ENCODE results near the gene C1GALT1C1.
"Not testable (repeated sequence)": the region's sequence is repeated elsewhere in the genome, so short reads cannot be mapped to it uniquely, and the experiment has no call there.

The C1GALT1C1 gene

DNA sequence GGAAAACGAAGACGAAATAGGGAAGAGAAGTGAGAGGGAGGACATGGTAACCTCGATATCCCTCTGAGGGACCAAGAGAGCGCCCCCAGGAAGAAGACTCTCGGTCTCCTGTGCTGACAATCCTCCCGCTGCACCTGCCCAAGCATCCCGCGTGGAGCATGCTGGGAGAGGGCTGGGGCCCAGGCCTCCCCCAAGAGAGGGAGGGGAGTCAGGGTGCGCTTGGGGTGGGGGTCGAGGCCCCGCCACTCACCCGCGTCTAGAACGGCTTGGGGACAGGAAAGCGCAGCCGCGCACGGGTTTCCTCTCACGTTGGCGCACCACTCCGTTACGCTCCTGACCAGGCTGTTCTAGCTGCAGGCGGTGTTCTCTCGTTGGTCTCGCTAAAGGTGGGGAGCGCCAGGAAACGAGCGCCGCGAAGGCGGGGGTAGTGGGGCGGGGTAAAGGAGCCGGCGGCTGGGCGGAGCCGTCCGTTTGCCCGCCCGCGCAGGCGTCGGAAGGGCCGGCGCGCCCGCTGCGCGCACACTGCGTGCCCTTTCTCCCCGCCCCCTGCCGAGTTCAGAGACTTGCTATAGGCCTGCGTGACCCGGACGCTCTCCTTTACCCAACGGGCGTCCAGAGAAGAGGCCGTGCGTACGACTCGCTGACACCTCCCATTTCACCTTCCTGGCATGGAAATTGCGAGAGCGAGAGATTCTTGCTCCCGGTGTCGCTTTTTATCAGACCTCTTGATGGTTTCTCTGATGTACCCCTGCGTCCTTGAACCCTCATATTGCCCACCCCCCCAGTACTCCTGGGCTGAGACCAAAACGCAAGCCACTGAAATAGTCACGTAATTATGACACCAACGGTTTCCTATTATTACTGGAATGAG lies at the start of gene C1GALT1C1:
TSS of gene C1GALT1C1 (minus strand) at position 388 of the 871 bp plus-strand sequence. CDS start 2,888 bp downstream, outside the sequence.
- peak within 1 kb of the TSS; percentile 82 for H3K4me3 ChIP-seq (ENCODE audit: low read depth, low read length)
- DNase-seq (ENCODE audit: low read depth) = peak; percentile 96
- TF ChIP-seq, protein P1, sequence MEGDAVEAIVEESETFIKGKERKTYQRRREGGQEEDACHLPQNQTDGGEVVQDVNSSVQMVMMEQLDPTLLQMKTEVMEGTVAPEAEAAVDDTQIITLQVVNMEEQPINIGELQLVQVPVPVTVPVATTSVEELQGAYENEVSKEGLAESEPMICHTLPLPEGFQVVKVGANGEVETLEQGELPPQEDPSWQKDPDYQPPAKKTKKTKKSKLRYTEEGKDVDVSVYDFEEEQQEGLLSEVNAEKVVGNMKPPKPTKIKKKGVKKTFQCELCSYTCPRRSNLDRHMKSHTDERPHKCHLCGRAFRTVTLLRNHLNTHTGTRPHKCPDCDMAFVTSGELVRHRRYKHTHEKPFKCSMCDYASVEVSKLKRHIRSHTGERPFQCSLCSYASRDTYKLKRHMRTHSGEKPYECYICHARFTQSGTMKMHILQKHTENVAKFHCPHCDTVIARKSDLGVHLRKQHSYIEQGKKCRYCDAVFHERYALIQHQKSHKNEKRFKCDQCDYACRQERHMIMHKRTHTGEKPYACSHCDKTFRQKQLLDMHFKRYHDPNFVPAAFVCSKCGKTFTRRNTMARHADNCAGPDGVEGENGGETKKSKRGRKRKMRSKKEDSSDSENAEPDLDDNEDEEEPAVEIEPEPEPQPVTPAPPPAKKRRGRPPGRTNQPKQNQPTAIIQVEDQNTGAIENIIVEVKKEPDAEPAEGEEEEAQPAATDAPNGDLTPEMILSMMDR (IDR thresholded peaks at IDR 0.05; ENCODE audit: insufficient read depth, low read depth, low read length, missing control alignments) = no peak

DNA sequence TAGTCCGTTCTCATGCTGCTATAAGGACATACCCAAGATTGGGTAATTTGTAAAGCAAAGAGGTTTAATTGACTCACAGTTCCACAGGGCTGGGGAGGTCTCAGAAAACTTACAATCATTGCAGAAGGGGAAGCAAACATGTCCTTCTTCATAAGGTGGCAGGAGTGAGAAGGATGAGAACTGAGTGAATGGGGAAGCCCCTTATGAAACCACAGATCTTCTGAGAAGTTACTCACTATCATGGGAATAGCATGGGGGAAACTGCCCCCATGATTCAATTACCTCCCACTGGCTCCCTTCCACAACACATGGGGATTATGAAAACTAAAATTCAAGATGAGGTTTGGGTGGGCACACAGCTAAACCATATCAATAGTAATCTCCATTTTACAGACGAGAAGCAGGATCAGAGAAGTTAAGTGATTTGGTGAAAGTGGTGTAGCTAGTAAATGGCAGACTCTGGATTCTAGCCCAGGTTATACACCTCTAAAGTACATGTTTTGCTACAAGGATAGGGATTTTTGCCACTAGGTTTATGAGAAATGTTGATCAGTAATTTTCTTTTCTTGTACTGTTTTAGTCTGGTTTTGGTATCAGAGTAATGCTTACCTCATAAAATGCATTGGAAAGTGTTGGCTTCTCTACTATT lies 47.3 kb upstream of the C1GALT1C1 start:
- TF ChIP-seq, protein P1 (IDR thresholded peaks at IDR 0.05; ENCODE audit: insufficient read depth, low read depth, low read length, missing control alignments) = no peak

DNA sequence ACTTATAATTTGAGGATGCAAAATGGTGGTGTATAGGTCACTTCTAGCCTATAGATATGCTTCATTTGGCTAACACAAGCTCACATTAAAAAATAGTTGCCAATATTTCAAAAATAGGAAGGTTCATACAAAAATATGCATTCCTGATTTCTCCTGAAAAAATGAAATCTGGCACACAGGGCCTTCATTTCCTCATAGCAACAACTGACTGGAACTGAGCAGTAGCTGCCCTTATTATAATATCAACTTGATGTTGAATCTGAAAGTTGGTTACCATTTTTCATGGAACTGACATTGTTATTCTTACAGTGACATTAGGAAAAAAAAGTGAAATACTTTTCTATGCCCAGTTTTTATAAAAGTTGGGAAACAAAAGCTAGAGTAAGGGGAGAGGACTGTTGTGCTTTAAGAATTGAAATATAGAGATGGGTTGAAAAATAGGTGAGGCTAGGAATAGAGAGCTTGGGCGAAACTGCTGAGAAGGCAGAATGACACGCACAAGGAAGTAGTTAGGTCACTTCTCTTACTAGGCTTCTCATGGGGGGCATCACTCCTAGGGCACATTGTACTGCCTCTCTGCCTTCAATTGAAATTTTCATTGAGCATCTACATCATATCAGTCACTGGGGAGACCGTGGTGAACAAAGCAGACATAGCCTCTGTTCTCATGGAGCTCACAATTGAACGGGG lies 43.1 kb upstream of the C1GALT1C1 start:
- no peak overlapping the region for H3K4me3 ChIP-seq (ENCODE audit: low read depth, low read length)
- TF ChIP-seq, protein P1 (IDR thresholded peaks at IDR 0.05; ENCODE audit: insufficient read depth, low read depth, low read length, missing control alignments) = no peak
- no peak for DNase-seq (ENCODE audit: low read depth)

More for the DNA sequence above, 47.3 kb upstream of the C1GALT1C1 start:
- no peak overlapping the region for H3K4me3 ChIP-seq (ENCODE audit: low read depth, low read length)
- DNase-seq (ENCODE audit: low read depth) = no peak

DNA sequence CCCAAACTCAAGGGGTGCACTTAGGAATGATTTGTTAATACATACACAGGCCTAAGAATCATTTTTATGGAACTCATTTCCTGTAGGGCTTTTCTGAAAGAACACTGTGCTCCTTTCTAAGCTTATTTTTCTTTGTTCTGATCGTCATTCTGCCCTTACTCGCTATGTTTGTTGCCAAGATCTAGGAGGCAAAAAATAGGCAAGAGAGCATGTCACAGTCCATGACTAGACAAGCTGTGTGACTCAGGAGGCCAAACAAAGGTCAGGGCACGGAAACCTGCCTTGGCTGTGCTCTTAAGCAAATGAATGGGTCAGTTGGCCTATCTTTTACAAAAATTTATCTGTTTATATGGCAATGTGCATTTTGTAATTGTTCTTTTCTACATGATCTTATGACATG lies 42.5 kb upstream of the C1GALT1C1 start:
- no peak for DNase-seq (ENCODE audit: low read depth)
- H3K4me3 ChIP-seq (ENCODE audit: low read depth, low read length) = no peak overlapping the region
- TF ChIP-seq, protein P1 (IDR thresholded peaks at IDR 0.05; ENCODE audit: insufficient read depth, low read depth, low read length, missing control alignments) = no peak

DNA sequence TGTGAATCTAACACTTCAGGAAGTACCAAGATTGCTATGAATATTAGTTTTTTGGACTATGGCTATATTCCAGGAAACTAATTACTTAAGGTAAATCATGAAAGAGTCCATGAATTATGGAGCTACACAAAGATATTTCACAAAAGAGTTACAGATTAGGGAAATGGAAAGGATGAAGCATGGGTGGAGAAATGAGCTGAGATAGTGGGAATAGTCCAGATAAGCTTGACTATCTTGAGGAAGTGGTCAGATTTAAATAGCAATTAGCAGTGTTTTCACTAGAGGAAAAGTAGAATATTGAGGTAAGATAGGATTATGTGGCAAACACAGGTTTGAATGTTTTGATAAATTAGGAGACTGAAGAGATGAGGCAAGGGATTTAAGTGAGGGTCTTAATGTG lies 42.1 kb upstream of the C1GALT1C1 start:
- TF ChIP-seq, protein P1 (IDR thresholded peaks at IDR 0.05; ENCODE audit: insufficient read depth, low read depth, low read length, missing control alignments) = no peak
- no peak overlapping the region for H3K4me3 ChIP-seq (ENCODE audit: low read depth, low read length)
- DNase-seq (ENCODE audit: low read depth) = no peak

DNA sequence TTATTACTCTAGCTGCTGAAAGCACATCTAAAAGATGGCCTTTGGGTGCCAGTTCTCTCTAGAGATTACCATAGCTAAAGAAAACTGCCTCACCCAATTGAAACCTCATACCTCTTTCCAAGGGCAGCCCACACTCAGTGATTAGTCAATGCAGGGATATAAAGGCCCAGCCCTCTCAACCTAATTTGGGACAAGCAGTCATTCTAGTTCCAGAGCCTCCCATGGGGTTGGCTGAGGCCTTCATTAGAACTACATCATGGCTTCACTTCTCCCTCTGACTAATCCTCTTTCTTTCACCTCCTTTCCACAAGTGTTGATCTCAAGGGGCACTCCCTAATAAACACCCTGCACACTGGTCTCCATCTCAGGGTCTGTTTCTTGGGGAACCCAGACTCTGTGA lies 38.5 kb upstream of the C1GALT1C1 start:
- H3K4me3 ChIP-seq (ENCODE audit: low read depth, low read length) = no peak overlapping the region
- TF ChIP-seq, protein P1 (IDR thresholded peaks at IDR 0.05; ENCODE audit: insufficient read depth, low read depth, low read length, missing control alignments) = no peak
- DNase-seq (ENCODE audit: low read depth) = no peak

DNA sequence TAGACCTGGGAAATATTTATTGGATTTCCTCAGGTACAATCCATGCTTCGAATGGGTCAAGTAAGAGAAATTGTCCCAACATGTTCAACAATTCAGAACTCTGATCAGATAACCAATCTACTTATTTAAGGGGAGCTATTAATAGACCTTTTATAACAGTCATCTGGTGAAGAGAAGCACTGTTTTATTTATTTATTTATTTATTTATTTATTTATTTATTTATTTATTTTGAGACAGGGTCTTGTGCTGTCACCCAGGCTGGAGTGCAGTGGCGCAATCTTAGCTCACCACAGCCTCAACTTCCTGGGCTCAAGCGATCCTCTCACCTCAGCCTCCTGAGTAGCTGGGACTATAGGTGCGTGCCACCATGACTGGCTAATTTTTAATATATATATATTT lies 34.7 kb upstream of the C1GALT1C1 start:
- not testable (repeated sequence) for H3K4me3 ChIP-seq (ENCODE audit: low read depth, low read length); DNase-seq (ENCODE audit: low read depth)

Measured in GM12865 (cell line).